HepG2 (cell line): ENCODE data around the gene CCDC175. TPM values are rescaled to one million over a fixed set of nuclear protein-coding genes. Genes with fewer than 3 reads are reported as not detected.
A peak's percentile ranks its signal among the peaks of the same experiment; 100 is the strongest.

Experiments
- EP300 ChIP-seq, 3 experiments: sonication (generic) in 1 of 3; formaldehyde crosslinking in 1 of 3; IDR thresholded peaks; 2 replicates each; pipeline versions ENCODE4 v1.5.1 to v1.6.1; 2011 to 2020; ENCODE audit warnings: low read depth in 2 of 3, low read length in 2 of 3, borderline replicate concordance in 1 of 3, improper control_type of control experiment in 1 of 3, mild to moderate bottlenecking in 1 of 3, missing genetic modification reagents in 1 of 3, moderate library complexity in 1 of 3
- IKZF4 ChIP-seq: sonication (generic); formaldehyde crosslinking; IDR thresholded peaks from 2 replicates; pipeline ENCODE4 v1.5.1; 2020; ENCODE audit warnings: borderline replicate concordance, mild to moderate bottlenecking, low read depth, missing genetic modification reagents; ENCODE audit errors: not compliant biosample characterization
- MEIS2 ChIP-seq: sonication (generic); formaldehyde crosslinking; IDR thresholded peaks from 2 replicates; pipeline ENCODE4 v1.9.0; 2021; ENCODE audit warnings: mild to moderate bottlenecking, missing genetic modification reagents
- MLX ChIP-seq: IDR thresholded peaks from 2 replicates; pipeline ENCODE4 v1.6.1; 2016
- MYC ChIP-seq: sonication (generic); formaldehyde crosslinking; IDR thresholded peaks from 2 replicates; pipeline ENCODE4 v1.9.0; 2021; ENCODE audit warnings: missing genetic modification reagents, borderline replicate concordance
- NBN ChIP-seq: fragments of 450-650 bp; conservative IDR thresholded peaks from 2 replicates; pipeline ENCODE4 v1.6.1; 2017
- NFIC ChIP-seq: IDR thresholded peaks from 2 replicates; pipeline ENCODE4 v1.6.1; 2012; ENCODE audit warnings: mild to moderate bottlenecking, low read length, inconsistent platforms
- NR0B2 ChIP-seq: sonication (generic); formaldehyde crosslinking; IDR thresholded peaks from 2 replicates; pipeline ENCODE4 v1.4.0; 2020; ENCODE audit warnings: mild to moderate bottlenecking, missing genetic modification reagents
- RBFOX2 ChIP-seq: fragments of 200-400 bp; formaldehyde crosslinking; IDR thresholded peaks from 2 replicates; pipeline ENCODE4 v1.6.1; 2017; ENCODE audit warnings: low read depth, mild to moderate bottlenecking, low read length
- RFXAP ChIP-seq: sonication (generic); formaldehyde crosslinking; IDR thresholded peaks from 2 replicates; pipeline ENCODE4 v1.4.0; 2020; ENCODE audit warnings: missing genetic modification reagents, borderline replicate concordance
- SATB2 ChIP-seq: sonication (generic); formaldehyde crosslinking; IDR thresholded peaks from 2 replicates; pipeline ENCODE4 v1.5.0; 2020; ENCODE audit warnings: missing genetic modification reagents
- STAT6 ChIP-seq: sonication (generic); formaldehyde crosslinking; IDR thresholded peaks from 2 replicates; pipeline ENCODE4 v1.4.0; 2020; ENCODE audit warnings: missing genetic modification reagents, mild to moderate bottlenecking, borderline replicate concordance
- TOE1 ChIP-seq: sonication (generic); formaldehyde crosslinking; IDR thresholded peaks from 2 replicates; pipeline ENCODE4 v1.4.0; 2020; ENCODE audit warnings: mild to moderate bottlenecking, missing genetic modification reagents
- ZFP36L2 ChIP-seq: sonication (generic); formaldehyde crosslinking; IDR thresholded peaks from 2 replicates; pipeline ENCODE4 v1.4.0; 2020; ENCODE audit warnings: missing genetic modification reagents
- ZNF160 ChIP-seq: sonication (generic); formaldehyde crosslinking; IDR thresholded peaks from 2 replicates; pipeline ENCODE4 v1.8.0; 2022; ENCODE audit warnings: mild to moderate bottlenecking, inconsistent platforms, missing genetic modification reagents
- ZNF205 ChIP-seq: IDR thresholded peaks from 2 replicates; pipeline ENCODE4 v1.6.1; 2018; ENCODE audit warnings: missing biosample characterization, missing genetic modification reagents
- ZNF256 ChIP-seq: sonication (generic); formaldehyde crosslinking; conservative IDR thresholded peaks from 2 replicates; pipeline ENCODE4 v1.4.0; 2020; ENCODE audit warnings: missing genetic modification reagents
- ZNF557 ChIP-seq: sonication (generic); formaldehyde crosslinking; IDR thresholded peaks from 2 replicates; pipeline ENCODE4 v1.4.0; 2020; ENCODE audit warnings: missing genetic modification reagents
- ZNF577 ChIP-seq: sonication (generic); formaldehyde crosslinking; IDR thresholded peaks from 2 replicates; pipeline ENCODE4 v1.4.0; 2020; ENCODE audit warnings: mild to moderate bottlenecking, low read depth, missing genetic modification reagents, borderline replicate concordance
- ZNF777 ChIP-seq: sonication (generic); formaldehyde crosslinking; IDR thresholded peaks from 2 replicates; pipeline ENCODE4 v1.4.0; 2020; ENCODE audit warnings: missing genetic modification reagents
- ZNF800 ChIP-seq: sonication (generic); formaldehyde crosslinking; IDR thresholded peaks from 2 replicates; pipeline ENCODE4 v1.4.0; 2020; ENCODE audit warnings: missing genetic modification reagents
- polyA plus RNA-seq, 8 experiments: library from polyadenylated mRNA; depleted of rRNA in 3 of 8; stranded (reverse) in 7 of 8; unstranded in 1 of 8; fragments of >200 nt; fragmentation: Illumina TruSeq in 4 of 8; extraction: Trizol in 4 of 8; gene quantifications; 2 replicates each; pipeline versions ENCODE4 v1.2.1 to v1.2.3, GENCODE V29; 2011 to 2016; ENCODE audit warnings: low read depth in 4 of 8, missing spikeins in 1 of 8, mixed read lengths in 1 of 8; ENCODE audit not compliant: insufficient read depth in 1 of 8
- total RNA-seq, 5 experiments: library from RNA; depleted of rRNA; stranded (reverse); fragments of >200 nt; fragmentation: Illumina TruSeq; extraction: Trizol; gene quantifications; 2 replicates each; pipeline ENCODE4 v1.2.3, GENCODE V29; 2016; ENCODE audit warnings: low read depth in 1 of 5

CCDC175 gene
- total and polyA plus RNA-seq, 2 of the 13 experiments (the other 11 are each of a cell fraction or from before 2014, with no cell fraction given), result not detected

- TF ChIP-seq NFIC (no peak), ZNF577 (CRISPR knock-in tag) (no peak), ZNF557 (CRISPR knock-in tag) (0 out of 2 replicates have a peak, but pooled peaks have one; percentile 77), ZNF256 (CRISPR knock-in tag) (peak; percentile 94; the same call in 1 of the 2 replicates), RBFOX2 (peak; percentile 99), ZNF160 (CRISPR knock-in tag) (peak; percentile 89), MYC (CRISPR knock-in tag) (peak; percentile 100), NR0B2 (CRISPR knock-in tag) (peak; percentile 99), ZNF205 (CRISPR knock-in tag) (peak; percentile 65; the same call in 1 of the 2 replicates), MEIS2 (CRISPR knock-in tag) (peak; percentile 96), RFXAP (CRISPR knock-in tag) (peak; percentile 84), EP300 (IDR thresholded peaks at IDR 0.05; ENCODE audit: low read depth in 2 of 2, low read length in 2 of 2) (no peak), EP300 (CRISPR knock-in tag; IDR thresholded peaks at IDR 0.05; ENCODE audit: borderline replicate concordance) (no peak), TOE1 (CRISPR knock-in tag) (no peak), MLX (CRISPR knock-in tag) (no peak; the same call in 1 of the 2 replicates), SATB2 (CRISPR knock-in tag) (peak; percentile 97), IKZF4 (peak; percentile 92), ZFP36L2 (CRISPR knock-in tag) (no peak), NBN (no peak), ZNF777 (CRISPR knock-in tag) (peak; percentile 94), ZNF800 (CRISPR knock-in tag) (peak; percentile 97), STAT6 (CRISPR knock-in tag) (no peak; the same call in 1 of the 2 replicates)
These were observed 92.6 kb downstream of the CCDC175 start, which contains the start of the genes JKAMP and L3HYPDH (continued) for GRCh38 chr14:59483819-59484638.
